HG03378 (cell line): ENCODE results near the gene PTPRE.

Experiments
- ATAC-seq: cut with Tn5 transposase; IDR thresholded peaks from one replicate; pipeline ENCODE4 v1.9.1; 2021; ENCODE audit warnings: mild to moderate bottlenecking, moderate library complexity; ENCODE audit not compliant: unreplicated experiment

PTPRE gene

DNA sequence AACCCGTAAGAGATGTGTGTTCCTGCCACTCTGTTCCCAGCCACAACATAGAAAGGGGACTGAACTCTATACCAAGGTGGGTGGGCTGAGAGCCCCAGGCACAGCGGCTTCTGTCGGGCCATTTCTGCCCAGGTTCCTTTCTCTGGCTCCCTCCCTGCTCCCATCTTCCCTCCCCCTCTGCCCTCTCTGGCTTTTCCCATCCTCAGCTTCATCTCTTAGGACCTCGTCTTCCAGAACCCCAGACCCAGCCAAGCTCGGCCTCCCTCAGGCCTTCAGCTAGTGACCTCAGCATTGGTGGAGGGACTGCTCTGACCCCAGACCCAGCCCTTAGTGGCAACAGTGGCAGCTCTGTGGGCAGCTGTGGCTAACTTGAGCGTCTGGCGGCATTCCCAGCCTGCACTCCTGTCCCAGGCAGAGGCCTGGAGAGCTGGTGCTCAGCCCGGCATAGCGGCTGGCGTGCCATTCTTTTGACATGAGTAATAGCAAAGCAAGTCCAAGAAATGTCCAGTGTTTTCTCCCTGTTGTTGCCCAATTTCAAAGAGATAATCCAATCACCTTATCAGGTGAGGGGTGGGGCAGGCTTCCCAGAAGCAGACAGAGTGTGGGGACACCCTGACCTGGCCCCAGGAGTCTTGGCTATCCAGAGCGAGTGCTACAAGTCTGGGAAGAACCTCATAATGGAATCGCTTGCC lies 15.9 kb downstream of the PTPRE start:
- ATAC-seq: no peak

DNA sequence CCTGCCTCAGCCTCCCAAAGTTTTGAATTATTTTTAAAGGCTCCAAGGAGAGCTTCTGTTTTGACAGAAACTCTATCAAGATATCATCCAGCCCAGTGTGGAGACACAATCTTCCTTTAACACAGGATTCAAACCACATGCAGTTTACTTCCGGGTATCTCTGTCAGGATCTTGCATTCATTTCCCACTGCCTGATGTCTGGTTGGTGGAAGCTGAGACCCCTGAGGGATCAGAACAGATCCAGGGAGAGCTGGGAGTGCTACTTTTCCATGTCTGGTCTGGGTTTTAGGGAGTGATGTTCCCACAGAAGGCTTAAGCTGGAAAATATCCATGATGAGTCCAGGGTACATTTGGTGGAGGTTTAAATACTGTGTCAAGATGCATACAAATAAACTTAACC lies 16.7 kb downstream of the PTPRE start:
- ATAC-seq: no peak

- no peak for ATAC-seq
Measured at GRCh38 chr10:127925471-127926207, 18.7 kb downstream of the PTPRE start.

GRCh38 chr10:127926455-127926854 lies 19.6 kb downstream of the PTPRE start:
- no peak for ATAC-seq

DNA sequence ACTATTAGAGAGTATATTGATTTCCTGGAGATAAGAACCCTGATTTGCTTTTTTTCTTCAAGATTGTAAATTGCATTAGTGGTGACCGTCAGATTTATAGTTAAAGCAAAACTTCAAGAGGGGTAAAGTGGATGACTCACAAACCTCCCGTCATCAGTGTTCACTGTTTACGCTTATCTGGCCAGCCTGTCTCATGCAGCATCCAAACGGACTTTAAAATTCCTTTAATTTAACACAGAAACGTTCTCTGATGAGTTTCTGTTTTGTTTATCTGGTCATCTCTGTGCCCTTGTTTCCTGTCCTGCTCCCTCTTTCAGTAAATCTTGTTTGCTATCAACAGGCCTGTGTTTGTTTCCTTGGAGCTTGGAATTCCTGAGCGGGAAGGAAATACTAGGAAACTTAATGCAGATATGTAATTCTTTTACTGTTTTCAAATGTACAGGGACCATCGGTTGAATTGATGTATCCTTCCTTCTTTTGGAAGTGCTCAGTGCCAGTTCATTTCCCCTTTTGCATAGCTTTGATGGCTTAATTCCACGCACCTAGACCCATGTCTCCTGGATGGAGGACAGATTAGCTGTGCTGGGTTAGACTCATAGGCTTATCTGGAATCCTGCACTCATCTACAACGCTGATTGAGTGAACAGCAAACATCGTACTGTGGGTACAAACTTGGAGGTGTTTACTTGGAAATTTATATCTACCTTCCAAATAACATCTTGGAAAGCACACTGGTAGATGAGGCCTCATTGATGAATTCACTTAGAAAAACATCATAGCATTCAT lies 21.3 kb downstream of the PTPRE start:
- ATAC-seq: no peak

GRCh38 chr10:127932521-127933270 lies 25.8 kb downstream of the PTPRE start:
- no peak for ATAC-seq

DNA sequence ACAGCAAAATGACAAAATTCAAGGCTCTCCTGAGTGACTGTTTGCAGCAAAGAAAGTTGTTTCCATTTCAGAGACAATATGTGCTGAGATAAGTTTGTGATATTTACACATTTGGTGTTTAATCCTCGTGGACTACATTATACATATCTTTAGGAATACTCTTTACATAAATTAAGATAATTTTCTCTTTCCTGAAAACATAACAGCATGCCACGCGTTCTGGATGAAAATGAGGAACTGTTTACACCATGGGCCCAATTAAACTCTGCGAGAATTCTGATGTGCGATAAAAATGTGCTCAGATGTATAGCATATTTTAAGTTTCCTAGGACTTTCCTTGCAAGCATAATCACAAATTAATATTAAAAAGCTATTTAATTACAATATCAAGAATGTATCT lies 26.4 kb downstream of the PTPRE start:
- no peak for ATAC-seq

- no peak for ATAC-seq
Measured at GRCh38 chr10:127934383-127934782, 27.5 kb downstream of the PTPRE start.

DNA sequence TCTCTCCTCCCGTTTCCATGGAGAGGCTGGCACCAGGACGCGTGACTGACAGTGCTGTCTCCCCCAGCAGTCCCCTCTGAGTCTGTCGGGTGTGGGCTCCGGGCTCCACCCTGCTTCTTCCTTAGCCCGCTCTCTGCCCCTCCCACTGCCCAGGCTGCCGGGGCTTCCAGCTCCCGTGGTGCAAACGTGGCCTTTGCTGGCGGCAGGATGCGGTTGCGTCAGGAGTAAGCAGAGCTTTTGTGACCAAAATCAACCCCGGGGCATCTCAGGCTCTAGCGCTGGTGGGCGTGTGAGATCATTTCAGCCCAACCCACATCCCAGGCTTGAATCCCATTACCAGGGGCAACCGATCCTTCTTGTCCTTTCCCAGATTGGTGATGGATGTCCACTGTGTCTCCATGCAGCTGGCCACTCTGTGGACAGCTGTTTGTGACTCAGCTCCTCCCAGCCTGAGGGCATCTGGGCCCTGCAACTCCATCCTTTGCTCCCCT lies 28.2 kb downstream of the PTPRE start:
- no peak for ATAC-seq

GRCh38 chr10:127937069-127937468 lies 30.2 kb downstream of the PTPRE start:
- ATAC-seq: no peak

- ATAC-seq: no peak
Measured at GRCh38 chr10:127937915-127938463, 31.1 kb downstream of the PTPRE start.

DNA sequence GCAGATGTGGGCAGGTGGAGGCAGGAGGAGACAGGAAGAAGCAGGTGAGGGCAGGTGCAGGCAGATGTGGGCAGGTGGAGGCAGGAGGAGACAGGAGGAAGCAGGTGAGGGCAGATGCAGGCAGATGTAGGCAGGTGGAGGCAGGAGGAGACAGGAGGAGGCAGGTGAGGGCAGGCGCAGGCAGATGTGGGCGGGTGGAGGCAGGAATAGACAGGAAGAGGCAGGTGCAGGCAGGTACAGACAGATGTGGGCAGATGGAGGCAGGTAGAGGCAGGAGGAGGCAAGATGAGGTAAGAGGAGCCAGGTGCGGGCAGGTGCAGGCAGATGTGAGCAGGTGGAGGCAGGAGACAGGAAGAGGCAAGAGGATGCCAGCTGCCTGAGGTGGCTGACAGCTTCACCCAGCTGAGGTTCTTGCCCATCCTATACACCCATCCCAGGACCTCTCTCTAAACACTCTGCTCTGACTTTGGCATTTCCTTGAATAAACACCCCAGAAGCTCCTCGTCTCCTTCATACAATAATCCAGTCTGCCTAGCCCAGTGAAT lies 33.0 kb downstream of the PTPRE start:
- ATAC-seq: no peak

GRCh38 chr10:127940866-127941640 lies 34.1 kb downstream of the PTPRE start:
- no peak for ATAC-seq

DNA sequence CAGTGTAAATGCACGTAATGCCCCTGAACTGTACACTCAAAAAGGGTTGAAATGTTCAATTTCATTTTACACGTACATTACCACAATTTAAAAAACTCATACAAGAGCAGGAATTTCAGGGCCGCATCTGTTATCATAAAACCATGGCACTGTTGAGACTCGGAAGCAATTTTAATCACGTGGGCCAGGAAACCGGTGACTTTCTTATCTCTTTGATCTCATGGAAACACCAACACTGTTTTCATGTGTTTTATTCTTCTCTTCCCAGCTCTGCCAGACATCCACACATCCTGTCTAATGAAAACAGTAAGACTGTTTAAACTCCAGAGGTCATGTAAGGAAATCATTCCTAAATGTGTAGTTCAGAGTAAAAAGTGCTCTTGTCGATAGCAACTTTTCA lies 35.9 kb downstream of the PTPRE start:
- ATAC-seq: no peak

GRCh38 chr10:127943336-127943910 lies 36.5 kb downstream of the PTPRE start:
- no peak for ATAC-seq

- no peak for ATAC-seq
Measured at GRCh38 chr10:127944256-127944655, 37.4 kb downstream of the PTPRE start.

DNA sequence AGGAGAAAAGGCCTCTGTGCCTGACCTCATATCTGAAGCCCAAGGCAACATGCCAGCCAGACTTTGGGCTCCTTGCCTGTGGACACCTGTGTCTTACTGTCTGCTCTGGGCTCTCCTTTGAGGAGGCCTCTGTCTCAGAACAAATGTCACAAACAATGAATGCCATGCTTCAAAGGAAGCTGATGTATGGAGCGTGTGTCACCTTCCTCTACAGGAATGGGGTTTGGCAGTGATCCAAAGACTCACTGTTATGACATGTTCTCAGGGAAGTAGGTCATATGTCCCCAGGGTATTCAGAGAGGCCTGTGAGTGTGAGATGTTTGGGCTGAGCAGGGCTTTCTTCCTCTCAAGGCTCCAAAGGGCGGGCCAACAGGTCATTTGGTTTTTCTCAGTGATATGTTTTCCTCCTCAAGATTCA lies 38.4 kb downstream of the PTPRE start:
- ATAC-seq: peak; percentile 67

DNA sequence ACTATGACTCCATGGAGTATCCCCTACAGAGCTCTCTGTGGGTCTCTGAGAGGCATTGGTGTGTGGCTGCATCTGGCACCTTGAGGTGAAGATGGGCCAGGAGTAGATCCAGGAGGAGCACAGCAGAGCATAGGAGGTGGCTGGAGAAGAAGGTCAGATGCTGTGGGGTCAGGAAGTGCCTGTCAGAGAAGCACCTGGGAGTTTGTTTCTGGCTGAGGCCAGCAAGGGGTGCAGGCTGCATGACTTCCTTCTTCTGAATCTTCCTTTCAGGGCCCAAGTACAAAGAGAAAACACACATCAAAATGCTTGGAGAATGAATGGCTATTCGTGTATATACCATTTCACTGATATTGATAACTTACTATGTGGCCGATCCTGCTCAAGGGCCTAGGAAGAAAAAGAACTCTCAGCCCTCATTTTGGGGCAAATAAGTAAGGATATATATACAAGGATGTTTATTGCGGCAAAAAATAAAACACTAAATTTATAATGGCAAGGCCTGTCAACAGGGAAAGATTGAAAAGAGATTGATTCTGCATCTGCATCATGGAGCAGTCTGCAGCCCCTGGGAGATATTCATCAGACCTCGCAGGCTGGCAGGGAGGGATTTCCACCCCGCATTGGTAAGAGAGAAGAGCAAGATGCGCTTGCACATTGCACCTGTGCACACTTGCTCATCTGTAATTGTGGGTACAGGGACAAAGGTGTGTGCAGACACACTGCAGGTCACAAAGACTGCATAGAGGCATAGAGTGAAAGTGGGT lies 39.2 kb downstream of the PTPRE start:
- no peak for ATAC-seq
